ENCODE measurements around the gene RNF144A.
A peak's percentile ranks its signal among the peaks of the same experiment; 100 is the strongest.

Gene RNF144A

GRCh38 chr2:6947929-6948676, 30.9 kb downstream of the RNF144A start:
- DNase-seq (ENCODE audit: low spot score) = no peak

- DNase-seq (ENCODE audit: low spot score) = no peak
These were observed 31.6 kb downstream of the RNF144A start for GRCh38 chr2:6948677-6949351.

- no peak for DNase-seq (ENCODE audit: low spot score)
These were observed 33.8 kb downstream of the RNF144A start for GRCh38 chr2:6951046-6951445.

GRCh38 chr2:6952101-6952500, 34.9 kb downstream of the RNF144A start:
- no peak for DNase-seq (ENCODE audit: low spot score)

- no peak for DNase-seq (ENCODE audit: low spot score)
These were observed 37.4 kb downstream of the RNF144A start for GRCh38 chr2:6954586-6954985.

GRCh38 chr2:6955511-6956136, 38.4 kb downstream of the RNF144A start:
- DNase-seq (ENCODE audit: low spot score) = no peak

- no peak for DNase-seq (ENCODE audit: low spot score)
These were observed 39.4 kb downstream of the RNF144A start for GRCh38 chr2:6956566-6956965.

- no peak for DNase-seq (ENCODE audit: low spot score)
These were observed 40.0 kb downstream of the RNF144A start for GRCh38 chr2:6957031-6957714.

GRCh38 chr2:6957910-6958615, 40.9 kb downstream of the RNF144A start:
- no peak for DNase-seq (ENCODE audit: low spot score)

GRCh38 chr2:6958616-6959235, 41.5 kb downstream of the RNF144A start:
- DNase-seq (ENCODE audit: low spot score) = no peak

- no peak for DNase-seq (ENCODE audit: low spot score)
These were observed 42.5 kb downstream of the RNF144A start for GRCh38 chr2:6959751-6960150.

GRCh38 chr2:6960659-6961058, 43.4 kb downstream of the RNF144A start:
- no peak for DNase-seq (ENCODE audit: low spot score)

- peak; percentile 4 for DNase-seq (ENCODE audit: low spot score)
These were observed 46.5 kb downstream of the RNF144A start for GRCh38 chr2:6963727-6964126.

GRCh38 chr2:6965071-6965795, 48.0 kb downstream of the RNF144A start:
- DNase-seq (ENCODE audit: low spot score) = peak; percentile 36

- DNase-seq (ENCODE audit: low spot score) = no peak
These were observed 49.3 kb downstream of the RNF144A start for GRCh38 chr2:6966446-6966940.

- peak; percentile 5 for DNase-seq (ENCODE audit: low spot score)
These were observed 50.1 kb downstream of the RNF144A start for GRCh38 chr2:6967301-6967700.

- DNase-seq (ENCODE audit: low spot score) = no peak
These were observed 51.3 kb downstream of the RNF144A start for GRCh38 chr2:6968319-6969100.

- peak; percentile 27 for DNase-seq (ENCODE audit: low spot score)
These were observed 53.3 kb downstream of the RNF144A start for GRCh38 chr2:6970551-6970950.

GRCh38 chr2:6970976-6971480, 53.8 kb downstream of the RNF144A start:
- peak; percentile 6 for DNase-seq (ENCODE audit: low spot score)

GRCh38 chr2:6971502-6971901, 54.3 kb downstream of the RNF144A start:
- peak; percentile 25 for DNase-seq (ENCODE audit: low spot score)
